GM23248 (cell line): ENCODE data around the gene SMIM24.

Experiments
- EZH2 ChIP-seq: fragments of 200-600 bp; sonication (generic); IDR thresholded peaks from 2 replicates; pipeline ENCODE4 v1.6.1; 2018; ENCODE audit warnings: antibody characterized with exemption, mild to moderate bottlenecking; ENCODE audit not compliant: insufficient read depth, poor library complexity, severe bottlenecking
- EZH2phosphoT487 ChIP-seq: fragments of 200-600 bp; sonication (generic); IDR thresholded peaks from 2 replicates; pipeline ENCODE4 v1.6.1; 2018; ENCODE audit warnings: antibody characterized with exemption, moderate library complexity, mild to moderate bottlenecking, low read depth; ENCODE audit not compliant: insufficient read depth

DNA sequence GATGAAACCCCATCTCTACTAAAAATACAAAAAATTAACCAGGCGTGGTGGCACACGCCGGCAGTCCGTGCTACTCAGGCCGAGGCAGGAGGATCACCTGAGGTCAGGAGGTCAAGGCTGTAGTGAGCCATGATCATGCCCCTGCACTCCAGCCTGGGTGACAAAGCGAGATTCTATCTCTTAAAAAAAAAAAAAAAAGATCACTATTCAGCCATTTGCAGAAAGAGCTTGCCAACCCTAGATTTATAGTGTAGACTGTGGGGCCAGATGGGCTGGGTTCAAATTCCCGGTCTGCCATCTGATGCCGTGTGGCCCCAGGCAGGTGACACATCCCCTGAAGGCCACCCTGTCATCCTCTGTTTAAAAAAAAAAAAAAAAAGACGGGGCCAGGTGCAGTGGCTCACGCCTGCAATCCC lies 28.9 kb downstream of the SMIM24 start:
- TF ChIP-seq EZH2phosphoT487: no peak
- no peak for TF ChIP-seq EZH2
